Mammary epithelial cell (primary cell): ENCODE measurements around the gene PLEKHM3.

Experiments
- EZH2 ChIP-seq: IDR thresholded peaks from 2 replicates; pipeline ENCODE4 v1.6.1; 2012; ENCODE audit warnings: low read length, inconsistent platforms, borderline replicate concordance
- TF ChIP-seq, protein P1 (sequence below), 2 donors: IDR thresholded peaks in 1 of 2; conservative IDR thresholded peaks in 1 of 2; 2 replicates each; pipeline ENCODE4 v1.5.1; 2011 to 2012; ENCODE audit warnings: inconsistent platforms in 2 of 2, low read length in 2 of 2, mild to moderate bottlenecking in 2 of 2, control low read depth in 1 of 2, low read depth in 1 of 2; ENCODE audit not compliant: insufficient read depth in 1 of 2; ENCODE audit errors: extremely low read depth in 1 of 2

DNA sequence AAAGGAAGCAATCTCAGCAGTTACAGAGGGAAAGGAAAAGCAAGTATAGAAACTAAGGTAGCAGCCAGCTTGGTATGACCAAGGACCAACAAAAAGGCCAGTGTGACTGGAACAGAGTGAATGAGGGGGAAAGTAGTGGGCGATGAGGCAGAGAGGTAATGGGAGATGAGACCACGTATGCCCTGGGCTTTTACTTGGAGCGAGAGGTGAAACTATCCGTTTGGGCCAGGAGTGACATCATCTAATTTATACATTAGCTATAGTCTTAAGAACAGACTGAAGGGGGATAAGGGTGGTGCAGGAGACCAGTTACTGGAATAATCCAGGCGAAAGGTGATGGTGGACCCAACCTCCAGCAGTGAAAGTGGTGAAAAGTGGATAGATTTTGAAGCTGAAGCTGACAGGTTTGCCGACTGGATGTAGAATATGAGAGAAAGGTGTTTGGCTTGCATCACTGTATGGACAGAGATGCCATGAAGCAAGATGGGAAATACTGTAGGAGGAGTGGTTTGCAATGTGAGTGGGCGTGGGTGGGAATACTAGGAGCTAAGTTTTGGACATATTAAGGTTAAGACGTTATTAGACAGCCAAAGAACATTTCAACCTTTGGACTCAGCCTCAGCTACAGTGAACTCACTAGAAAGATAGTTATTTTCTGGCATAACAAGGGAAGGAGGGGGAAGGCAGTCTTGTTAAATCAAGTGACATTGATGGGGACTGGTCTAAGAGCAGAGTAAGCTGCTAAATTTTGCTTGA lies 106.0 kb downstream of the PLEKHM3 start:
- TF ChIP-seq, protein P1, sequence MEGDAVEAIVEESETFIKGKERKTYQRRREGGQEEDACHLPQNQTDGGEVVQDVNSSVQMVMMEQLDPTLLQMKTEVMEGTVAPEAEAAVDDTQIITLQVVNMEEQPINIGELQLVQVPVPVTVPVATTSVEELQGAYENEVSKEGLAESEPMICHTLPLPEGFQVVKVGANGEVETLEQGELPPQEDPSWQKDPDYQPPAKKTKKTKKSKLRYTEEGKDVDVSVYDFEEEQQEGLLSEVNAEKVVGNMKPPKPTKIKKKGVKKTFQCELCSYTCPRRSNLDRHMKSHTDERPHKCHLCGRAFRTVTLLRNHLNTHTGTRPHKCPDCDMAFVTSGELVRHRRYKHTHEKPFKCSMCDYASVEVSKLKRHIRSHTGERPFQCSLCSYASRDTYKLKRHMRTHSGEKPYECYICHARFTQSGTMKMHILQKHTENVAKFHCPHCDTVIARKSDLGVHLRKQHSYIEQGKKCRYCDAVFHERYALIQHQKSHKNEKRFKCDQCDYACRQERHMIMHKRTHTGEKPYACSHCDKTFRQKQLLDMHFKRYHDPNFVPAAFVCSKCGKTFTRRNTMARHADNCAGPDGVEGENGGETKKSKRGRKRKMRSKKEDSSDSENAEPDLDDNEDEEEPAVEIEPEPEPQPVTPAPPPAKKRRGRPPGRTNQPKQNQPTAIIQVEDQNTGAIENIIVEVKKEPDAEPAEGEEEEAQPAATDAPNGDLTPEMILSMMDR (conservative IDR thresholded peaks at IDR 0.05 in 1 of 2, IDR thresholded peaks at IDR 0.05 in 1 of 2; ENCODE audit: extremely low read depth in 1 of 2, insufficient read depth in 1 of 2, low read depth in 1 of 2, low read length in 2 of 2): no peak
- TF ChIP-seq EZH2: no peak
